Right lung (tissue), 5 donors: ENCODE data around the gene STOM. TPM values are rescaled to one million over a fixed set of nuclear protein-coding genes. Genes with fewer than 3 reads are reported as not detected.

Source experiments
- DNase-seq, 2 donors: peaks; one replicate each; pipeline ENCODE4 v3.0.0-alpha.2; 2013
- polyA plus RNA-seq, 5 donors: library from polyadenylated mRNA; unstranded; fragments of 120-200 nt; gene quantifications; one replicate each; pipeline versions ENCODE4 v1.2.1 to v1.2.3, GENCODE V29; 2013; ENCODE audit warnings: inconsistent platforms in 1 of 5, low replicate concordance in 1 of 5; ENCODE audit not compliant: insufficient read length in 5 of 5, insufficient read depth in 1 of 5

STOM gene
- polyA plus RNA-seq, 5 donors: 97.4 to 131 (median 108) TPM

DNA sequence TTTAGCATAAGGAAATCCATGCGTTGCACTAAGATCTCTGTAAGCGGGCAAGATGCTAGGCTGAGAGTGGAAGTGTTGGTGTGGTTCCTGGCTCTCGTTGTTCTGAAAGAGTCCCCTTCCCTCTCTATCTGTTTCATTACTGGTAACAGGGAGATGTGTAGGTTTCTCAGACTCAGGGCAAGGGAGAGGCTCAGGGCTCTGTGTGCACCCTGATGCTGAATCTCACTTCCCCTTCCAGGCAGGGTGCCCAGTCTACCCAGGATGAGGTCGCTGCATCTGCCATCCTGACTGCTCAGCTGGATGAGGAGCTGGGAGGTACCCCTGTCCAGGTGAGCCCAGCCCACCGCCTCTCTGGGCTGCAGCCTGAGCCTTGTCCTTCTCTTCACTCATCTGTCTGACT, 45.7 kb downstream of the STOM start:
- no peak for DNase-seq

DNA sequence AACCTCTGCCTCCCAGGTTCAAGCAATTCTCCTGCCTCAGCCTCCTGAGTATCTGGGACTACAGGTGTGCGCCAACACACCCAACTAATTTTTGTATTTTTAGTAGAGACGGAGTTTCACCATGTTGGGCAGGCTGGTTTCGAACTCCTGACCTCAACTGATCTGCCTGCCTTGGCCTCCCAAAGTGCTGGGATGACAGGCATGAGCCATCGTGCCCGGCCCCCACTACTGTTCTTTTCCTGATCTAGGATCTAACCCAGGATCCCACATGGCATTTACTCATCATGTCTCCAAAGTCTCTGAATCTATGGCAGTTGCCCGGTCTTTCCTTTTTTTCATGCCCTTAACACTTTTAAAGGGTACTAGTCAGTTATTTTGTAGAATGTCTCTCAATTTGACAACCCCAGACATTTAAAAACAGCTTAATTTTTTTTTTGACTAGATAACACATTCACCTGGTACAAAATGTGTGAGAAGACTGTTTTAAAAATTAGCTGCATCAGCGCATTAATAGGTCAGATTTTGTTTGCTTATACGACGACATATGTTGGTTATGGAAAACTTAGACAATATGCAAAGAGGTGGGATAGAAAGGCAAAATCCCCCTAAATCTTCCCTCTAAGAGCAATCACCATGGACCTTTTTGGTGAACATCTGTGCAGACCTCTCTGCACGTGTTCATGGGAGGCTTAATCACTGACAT, 46.5 kb downstream of the STOM start:
- no peak for DNase-seq

DNA sequence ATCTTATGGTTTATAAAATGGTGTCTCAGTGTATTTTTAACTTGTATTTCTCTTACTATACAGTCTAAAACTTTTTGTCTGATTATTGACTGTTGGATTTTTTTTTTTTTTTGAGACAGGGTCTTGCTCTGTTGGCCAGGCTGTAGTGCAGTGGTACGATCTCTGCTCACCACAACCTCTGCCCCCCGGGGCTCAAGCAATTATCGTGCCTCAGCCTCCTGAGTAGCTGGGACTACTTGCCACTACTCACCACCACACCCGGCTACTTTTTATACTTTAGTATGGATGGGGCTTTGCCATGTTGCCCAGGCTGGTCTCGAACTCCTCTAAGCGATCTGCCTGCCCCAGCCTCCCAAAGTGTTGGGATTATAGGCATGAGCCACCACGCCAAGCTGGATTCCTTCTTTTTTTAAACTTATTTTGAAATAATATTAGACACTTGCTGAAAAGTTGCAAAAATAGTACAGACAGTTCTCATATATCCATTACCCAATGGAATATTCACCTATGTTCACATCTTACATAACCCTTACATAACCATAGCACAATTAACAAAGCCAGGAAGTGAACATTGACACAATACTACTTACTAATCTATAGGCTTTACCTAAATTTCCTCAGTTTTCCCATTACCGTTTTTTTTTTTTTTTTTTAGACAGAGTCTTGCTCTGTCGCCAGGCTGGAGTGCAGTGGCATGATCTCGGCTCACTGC, 47.2 kb downstream of the STOM start:
- DNase-seq: no peak

DNA sequence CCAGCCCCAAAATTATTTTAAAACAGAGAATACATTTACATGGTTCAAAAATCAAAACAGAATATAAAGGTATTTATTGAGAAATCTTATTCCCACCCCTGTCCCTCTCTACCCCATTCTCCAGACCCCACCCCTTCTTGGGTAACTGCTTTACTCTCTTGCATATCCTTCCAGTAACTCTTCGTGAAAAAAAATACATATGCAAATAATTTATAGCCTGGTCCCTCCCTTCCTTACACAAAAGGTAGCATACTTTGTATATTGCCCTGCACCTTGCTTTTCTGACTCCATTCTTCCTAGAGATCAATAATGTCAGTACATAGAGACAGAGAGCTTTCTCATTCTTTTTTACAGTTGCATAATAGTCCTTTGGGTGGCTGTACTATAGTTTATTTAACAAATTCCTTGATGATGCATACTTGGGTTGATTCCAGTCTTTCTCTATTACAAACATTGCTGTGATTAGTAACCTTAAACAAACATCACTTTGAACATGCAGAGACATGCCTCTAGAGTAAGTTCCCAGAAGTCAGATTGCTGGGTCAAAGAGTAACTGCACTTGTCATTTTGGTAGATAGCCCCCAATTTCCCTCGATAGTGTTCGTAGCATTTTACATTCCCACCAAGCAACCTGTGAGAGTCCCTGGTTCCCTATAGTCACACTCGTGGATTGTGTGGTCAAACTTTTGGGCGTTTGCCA, 47.9 kb downstream of the STOM start:
- DNase-seq: no peak

DNA sequence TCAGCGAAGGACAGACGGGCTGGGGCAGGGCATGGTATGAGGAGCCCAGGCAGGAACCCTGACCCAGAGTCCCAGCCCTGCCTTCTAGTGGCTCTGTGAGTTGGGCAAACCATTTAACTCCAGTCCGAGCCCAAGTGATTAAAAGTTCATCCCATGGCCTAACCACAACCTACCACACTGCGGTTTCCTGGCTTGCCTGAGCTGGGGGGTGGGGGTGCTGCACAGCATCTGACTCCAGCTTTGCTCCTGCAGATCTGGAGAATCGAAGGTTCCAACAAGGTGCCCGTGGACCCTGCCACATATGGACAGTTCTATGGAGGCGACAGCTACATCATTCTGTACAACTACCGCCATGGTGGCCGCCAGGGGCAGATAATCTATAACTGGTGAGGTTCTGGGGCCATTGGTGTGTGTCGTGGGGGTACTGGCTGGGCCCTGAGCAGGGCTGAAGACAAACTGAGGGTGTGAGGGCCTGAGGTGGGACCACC, 49.0 kb downstream of the STOM start:
- DNase-seq: no peak

DNA sequence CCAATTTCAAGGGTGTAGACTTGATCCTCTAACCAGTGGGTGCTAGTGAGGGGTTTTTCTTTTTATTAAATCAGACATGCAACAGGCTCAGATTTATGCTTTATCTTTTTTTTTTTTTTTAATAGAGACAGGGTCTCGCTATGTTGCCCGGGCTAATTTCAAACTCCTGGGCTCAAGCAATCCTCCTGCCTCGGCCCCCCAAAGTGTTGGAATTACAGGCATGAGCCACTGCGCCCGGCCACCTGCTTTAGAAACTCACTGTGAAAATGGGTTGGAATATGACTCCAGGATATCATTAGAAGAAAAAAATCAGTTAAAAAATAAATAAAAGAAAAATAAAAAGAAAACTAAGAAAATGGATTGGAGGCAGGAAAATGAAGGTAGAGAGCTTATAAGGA, 50.7 kb downstream of the STOM start:
- no peak for DNase-seq

DNA sequence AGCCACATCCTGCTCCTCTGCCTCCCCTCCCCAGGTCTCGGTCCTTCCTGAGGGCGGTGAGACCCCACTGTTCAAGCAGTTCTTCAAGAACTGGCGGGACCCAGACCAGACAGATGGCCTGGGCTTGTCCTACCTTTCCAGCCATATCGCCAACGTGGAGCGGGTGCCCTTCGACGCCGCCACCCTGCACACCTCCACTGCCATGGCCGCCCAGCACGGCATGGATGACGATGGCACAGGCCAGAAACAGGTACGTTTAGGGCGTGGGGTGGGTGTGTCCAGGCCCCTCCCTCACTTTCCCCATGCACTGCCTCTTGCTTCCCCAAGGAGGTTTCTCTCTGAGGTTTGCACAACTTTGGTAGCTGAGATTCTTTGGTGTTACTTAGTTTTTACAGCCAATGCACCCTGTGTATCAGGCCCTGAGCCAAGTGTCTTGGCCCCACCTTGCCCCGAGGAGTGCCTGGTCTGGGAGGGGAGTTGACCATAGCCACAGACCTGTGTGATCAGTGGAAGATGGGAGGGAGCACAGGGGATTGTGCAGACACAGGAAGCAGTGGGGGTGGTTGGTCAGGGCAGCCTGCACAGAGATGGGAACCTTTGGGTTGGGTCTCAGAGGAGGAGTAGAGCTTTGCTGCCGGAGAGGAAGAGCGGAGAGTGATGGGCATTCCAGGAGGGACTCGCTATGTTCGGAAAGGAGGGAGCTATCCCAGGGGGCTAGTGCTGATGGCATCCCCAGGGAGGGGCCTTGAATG, 51.2 kb downstream of the STOM start:
- no peak for DNase-seq

DNA sequence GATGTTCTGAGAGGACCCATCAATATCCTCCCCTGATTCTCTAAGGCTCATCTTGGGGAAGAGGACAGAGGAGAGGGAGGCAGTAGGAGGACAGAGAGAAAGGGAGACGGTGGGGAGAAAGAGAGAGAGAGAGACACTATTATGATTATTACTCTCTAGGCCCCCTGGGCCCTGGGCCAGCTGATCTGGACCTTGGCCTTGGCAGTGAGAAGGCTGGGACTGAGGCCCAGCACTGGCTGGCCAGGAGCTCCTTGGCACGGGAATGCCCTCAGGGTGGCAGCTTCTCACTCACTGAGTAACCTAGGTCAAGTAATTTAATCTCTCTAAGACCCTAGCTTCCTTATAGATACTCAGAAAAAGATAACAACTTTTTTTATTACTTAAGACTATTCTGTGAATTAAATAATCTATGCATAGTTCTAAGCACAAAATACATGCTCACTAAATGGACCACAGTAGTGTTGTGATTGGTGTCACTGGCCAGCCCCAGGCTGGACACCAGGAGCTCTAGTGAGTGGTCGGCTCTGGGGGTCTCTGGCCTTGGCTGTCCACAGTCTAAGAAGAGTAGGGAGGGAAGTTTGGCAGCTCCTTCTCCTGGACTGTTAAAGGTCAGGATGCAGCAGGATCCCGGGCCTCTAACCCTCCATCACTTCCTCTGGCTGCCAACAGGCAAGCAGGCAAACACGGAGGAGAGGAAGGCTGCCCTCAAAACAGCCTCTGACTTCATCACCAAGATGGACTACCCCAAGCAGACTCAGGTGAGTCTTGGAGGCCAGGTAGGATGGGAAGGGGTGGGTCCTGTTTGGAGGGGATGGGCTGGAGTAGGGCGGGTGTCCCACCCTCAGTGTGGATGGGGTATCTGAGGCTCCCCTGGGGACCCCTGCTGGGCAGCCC, 52.1 kb downstream of the STOM start:
- DNase-seq: no peak

DNA sequence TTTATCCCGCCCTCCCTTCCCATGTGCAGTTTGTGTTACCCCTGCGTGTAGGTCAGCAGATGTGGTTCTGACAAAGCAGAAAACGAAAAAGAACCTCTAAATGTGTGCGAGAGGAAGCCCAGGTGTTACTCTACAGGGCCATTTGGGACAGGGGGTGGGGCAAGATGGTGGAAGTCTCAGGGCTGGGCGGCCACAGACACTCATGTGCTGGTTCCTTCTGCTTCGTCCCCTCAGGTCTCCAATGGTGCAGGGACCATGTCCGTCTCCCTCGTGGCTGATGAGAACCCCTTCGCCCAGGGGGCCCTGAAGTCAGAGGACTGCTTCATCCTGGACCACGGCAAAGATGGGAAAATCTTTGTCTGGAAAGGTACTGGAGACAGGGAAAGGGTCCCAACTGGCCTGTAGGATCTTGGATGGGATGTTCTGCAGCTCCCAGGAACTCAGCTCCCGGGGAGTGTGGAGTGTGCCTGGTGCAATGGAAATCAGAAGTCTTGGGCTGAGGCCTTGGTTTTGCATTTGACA, 53.1 kb downstream of the STOM start:
- no peak for DNase-seq

DNA sequence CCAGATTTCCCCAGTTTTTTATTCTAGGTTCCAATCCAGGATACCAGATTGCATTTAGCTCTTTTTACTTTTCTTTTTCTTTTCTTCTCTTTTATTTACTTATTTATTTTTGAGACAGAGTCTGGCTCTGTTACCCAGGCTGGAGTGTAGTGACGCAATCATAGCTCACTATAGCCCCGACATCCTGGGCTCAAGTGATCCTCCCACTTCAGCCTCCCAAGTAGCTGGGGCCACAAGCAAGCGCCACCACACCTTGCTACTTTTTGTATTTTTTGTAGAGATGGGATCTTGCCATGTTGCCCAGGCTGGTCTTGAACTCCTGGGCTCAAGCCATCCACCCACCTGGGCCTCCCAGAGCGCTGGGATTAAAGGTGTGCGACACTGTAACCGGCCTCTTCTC, 53.7 kb downstream of the STOM start:
- no peak for DNase-seq

DNA sequence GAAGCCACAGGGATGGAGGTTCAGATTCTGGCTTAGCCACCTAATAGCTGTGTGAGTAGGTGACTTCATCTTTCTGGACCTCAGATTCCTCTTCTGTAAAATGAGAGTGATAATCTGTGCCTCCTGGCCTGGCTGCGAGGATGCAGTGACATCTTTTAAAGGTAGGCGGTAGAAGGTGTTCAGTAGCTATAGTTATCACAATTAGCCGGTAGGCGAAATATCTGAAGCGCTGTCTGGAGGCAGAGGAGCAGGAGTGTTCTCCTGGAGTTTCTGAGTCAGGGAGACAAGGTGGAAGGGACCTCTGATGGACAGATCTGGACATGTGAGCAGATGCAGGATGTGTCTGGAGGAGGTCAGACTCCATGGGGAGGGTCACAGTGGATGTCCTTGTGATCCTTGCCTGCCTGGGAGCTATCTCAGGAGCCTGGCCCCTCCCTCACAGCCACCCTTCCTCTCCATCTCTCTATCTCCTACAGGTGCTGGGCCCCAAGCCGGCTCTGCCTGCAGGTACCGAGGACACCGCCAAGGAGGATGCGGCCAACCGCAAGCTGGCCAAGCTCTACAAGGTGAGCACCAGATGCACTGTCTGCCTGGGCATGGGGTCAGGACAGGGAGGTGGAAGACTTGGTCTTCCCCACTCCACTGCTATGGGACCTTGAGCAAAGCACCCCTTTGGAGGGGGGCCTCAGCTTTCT, 56.4 kb downstream of the STOM start:
- DNase-seq: no peak

DNA sequence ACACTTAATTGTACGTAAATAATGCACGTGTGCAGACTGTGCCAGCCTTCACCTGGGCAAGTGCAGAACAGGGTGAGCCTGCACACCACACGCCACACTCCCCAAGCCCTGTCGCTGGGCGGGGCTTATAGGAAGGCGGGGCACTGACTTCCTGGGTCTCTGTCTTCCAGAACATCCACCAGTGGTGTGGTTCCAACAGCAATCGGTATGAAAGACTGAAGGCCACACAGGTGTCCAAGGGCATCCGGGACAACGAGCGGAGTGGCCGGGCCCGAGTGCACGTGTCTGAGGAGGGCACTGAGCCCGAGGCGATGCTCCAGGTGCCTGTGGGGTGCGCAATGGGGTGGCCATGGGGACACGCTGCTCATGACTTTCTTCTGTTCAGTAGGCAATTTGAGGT, 57.9 kb downstream of the STOM start:
- DNase-seq: no peak

DNA sequence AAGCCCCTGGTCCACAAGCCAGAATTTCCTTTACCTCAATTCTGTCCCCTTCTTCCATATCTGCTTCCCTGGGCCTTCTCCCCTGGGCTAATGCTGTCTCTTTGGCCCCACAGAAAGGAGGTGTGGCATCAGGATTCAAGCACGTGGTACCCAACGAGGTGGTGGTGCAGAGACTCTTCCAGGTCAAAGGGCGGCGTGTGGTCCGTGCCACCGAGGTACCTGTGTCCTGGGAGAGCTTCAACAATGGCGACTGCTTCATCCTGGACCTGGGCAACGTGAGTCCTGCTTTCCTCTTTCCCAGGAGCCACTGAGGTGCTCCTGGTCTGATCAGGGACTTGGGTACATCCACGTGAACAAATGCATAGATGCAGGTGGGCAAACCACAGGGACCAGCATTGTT, 59.5 kb downstream of the STOM start:
- no peak for DNase-seq

DNA sequence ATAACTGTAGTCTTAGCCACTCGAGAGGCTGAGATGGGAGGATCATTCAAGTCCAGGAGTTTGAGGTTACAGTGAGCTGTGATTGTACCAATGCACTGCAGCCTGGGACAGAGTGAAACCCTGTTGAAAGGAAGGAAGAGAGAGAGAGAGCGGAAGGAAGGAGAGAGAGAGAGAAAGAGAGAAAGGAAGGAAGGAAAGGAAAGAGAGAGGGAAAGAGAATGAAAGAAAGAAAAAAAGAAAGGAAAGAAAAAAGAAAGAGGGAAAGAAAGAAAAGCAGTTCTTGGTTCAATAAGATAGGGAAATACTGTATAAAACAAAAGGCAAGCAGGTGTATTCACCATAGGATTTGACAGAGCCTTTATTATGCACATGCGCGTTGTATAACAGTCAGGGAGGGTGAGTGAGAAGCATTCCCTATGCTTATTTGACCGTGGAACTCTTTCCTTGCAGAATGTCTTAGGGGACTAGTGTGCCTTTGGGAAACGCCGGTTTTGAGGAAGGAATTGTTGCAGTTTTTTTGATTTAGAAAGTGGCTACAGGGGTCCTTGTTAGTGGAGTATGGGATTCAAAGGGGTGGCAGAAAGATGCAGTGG, 60.1 kb downstream of the STOM start:
- no peak for DNase-seq

DNA sequence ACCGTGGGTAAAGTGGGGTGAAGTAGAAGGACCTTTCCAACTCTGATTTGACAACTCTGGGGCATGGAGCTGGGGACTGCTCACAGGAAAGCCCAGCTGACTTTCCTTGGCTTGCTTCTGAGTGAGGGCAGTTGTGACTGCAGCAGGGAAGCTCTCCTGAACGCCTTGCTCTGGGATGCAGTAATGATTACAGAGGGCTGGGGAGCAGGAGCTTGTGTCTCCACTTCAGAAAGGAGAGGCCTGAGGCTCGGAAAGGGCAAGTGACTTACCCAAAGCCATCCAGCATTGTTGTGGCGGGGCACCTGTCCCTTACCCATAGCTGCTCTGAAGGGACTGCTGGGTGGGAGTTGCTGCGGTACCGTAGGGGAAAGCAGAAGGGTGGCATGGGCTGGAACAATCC, 60.9 kb downstream of the STOM start:
- DNase-seq: no peak

DNA sequence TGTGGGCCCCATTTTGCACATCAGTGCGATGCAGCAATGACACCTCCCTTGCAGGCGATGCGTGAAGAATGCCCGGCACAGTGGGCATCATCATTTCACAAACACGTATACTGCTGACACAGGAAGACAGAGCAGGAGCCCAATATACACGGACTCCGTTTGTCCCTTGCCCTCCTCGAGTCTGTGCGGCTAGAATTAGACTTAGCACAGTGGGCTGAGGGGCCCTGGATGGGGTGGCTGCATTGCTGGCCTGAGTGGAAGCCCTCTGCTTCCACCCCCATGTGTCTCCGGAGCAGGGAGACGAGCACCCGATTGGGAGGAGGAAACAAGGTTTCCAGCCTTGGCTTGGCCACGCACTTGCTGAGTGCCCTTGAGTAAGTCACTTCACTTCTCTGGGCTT, 61.3 kb downstream of the STOM start:
- DNase-seq: no peak

DNA sequence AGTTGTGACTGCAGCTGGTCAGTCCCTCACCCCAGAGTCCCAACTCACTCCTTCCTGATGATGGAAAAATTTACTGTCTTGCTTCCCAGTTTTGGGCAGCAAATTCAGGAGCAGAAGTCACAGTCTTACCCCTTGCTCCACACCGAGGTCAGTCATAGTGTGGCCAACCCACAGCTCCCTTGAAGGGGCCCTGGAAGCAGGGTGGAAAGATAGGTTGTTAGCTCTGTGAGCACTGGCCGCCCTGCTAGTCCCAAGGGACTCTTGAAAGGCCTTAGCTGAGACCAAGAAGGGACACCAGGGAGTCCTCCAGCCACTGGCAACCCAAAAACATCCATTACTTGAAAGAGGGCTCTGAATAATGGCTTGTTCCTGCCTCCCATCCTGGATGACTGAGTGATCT, 62.1 kb downstream of the STOM start:
- DNase-seq: no peak

DNA sequence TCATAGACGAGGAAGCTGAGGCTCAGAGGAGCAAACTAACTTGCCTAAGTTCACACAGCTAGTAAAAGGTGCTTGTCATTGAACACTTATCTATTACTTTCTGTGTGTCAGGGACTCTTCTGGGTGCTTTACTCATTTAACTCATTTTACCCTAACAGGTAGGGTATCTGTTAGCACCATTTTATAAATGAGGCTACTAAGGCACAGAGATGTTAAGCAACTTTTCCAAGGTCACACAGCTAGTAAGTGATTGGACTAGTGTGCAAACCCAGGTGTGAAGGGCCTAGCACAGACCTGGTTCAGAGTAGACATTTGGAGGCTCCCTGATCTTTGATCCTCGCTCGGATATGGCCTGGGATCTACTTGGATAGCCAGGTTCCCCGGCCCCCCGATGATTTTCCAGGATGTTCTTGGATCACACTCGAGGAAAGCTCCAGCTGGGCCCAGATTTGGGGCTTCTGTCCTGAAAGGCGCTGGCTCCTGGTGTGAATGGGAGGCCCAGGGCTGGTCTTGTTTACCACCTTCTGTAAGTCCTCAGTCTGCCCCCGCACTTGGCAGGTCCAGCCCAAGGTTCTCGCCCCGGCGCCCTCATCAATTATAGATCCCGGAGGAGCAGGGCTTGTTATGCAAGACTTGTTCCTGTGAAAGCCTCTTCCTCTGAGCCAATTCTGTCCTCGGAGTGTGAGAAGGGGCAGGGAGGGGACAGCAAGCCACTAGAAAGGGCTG, 64.6 kb downstream of the STOM start:
- no peak for DNase-seq

DNA sequence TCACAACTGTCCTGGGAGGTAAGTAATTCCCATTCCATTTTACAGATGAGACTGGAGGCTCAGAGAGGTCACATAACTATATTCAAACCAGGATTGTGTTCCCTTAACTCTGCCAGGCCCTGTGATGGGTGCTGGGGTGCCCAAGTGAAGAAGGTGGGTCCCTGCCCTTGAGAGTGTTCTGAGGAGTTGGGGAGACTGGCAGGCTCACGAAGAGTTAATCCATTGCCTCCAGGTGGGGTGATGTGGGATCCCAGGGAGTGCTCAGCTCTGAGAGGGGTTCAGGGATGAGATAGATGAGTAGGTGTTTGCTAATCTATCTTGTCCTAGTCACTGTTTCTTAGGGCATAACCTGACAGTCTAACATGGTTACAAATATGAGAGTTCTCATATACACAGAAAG, 65.3 kb downstream of the STOM start:
- no peak for DNase-seq
